Calu3 (cell line): Measurements from ENCODE around the gene GFM2. TPM values are rescaled to one million over a fixed set of nuclear protein-coding genes. Genes with fewer than 3 reads are reported as not detected.

Experiments used
- BruUV-seq: library from RNA; stranded (reverse); fragments of 400-500 nt; replicated peaks from 2 replicates; lab custom pipeline; 2021; lab: Mats Ljungman, UMichigan
- CTCF ChIA-PET: fragments of 300-600 bp; sonication (Branson Sonifier 250); formaldehyde crosslinking; loops from one replicate; lab custom pipeline; 2022; ENCODE audit warnings: antibody characterized with exemption; lab: Charles Lee
- DNase-seq: peaks from one replicate; pipeline ENCODE4 v3.0.0; 2022
- H3K27ac Mint-ChIP-seq: one replicate; pipeline ENCODE4 v1.8.0; 2022; ENCODE audit warnings: mixed read lengths; ENCODE audit not compliant: unreplicated experiment
- H3K27me3 Mint-ChIP-seq: one replicate; pipeline ENCODE4 v1.8.0; 2022; ENCODE audit warnings: mixed read lengths; ENCODE audit not compliant: unreplicated experiment
- H3K36me3 Mint-ChIP-seq: one replicate; pipeline ENCODE4 v1.8.0; 2022; ENCODE audit warnings: mild to moderate bottlenecking, moderate library complexity, mixed read lengths; ENCODE audit not compliant: insufficient read depth, unreplicated experiment
- H3K4me1 Mint-ChIP-seq: one replicate; pipeline ENCODE4 v1.8.0; 2022; ENCODE audit warnings: mild to moderate bottlenecking, low read depth, mixed read lengths; ENCODE audit not compliant: unreplicated experiment
- H3K4me3 Mint-ChIP-seq: one replicate; pipeline ENCODE4 v1.8.0; 2022; ENCODE audit warnings: mild to moderate bottlenecking, low read depth, moderate library complexity, mixed read lengths; ENCODE audit not compliant: unreplicated experiment
- H3K9me3 Mint-ChIP-seq: one replicate; pipeline ENCODE4 v1.8.0; 2022; ENCODE audit warnings: low read depth, mixed read lengths; ENCODE audit not compliant: unreplicated experiment
- CTCF ChIP-seq: fragments of 200-600 bp; IDR thresholded peaks from one replicate; pipeline ENCODE4 v1.8.0; 2022; ENCODE audit warnings: antibody characterized with exemption; ENCODE audit not compliant: unreplicated experiment
- intact Hi-C: fragments of 100-400 bp; cut with micrococcal nuclease; formaldehyde crosslinking; loops from one replicate; pipeline ENCODE4 v1.10.0; 2022; ENCODE audit not compliant: unreplicated experiment
- total RNA-seq: library from RNA; stranded (reverse); gene quantifications from 2 replicates; pipeline ENCODE4 v1.2.3, GENCODE V29; 2022

Gene GFM2
- total RNA-seq, 1 experiment from 2014 or later, result 51.2 TPM

- no TSS peak for BruUV-seq
- Mint-ChIP-seq H3K4me1 (no peaks in the 10 kb centered on the region), H3K27ac (no peak overlapping the region), H3K27me3 (no peaks in the 10 kb centered on the region), H3K4me3 (no peak overlapping the region), H3K9me3 (peaks cover 6% of the 10 kb centered on the region), H3K36me3 (no peaks in the 10 kb centered on the region)
- intact Hi-C loops, result loop anchor here (1.0 kb wide), 1 partner anchor 246 kb away; no protein-coding TSS in a partner anchor
- peak; percentile 47 for TF ChIP-seq CTCF
- CTCF ChIA-PET, result no interaction called here
- DNase-seq, result no peak
Observed at GRCh38 chr5:74673011-74673790, 93.7 kb downstream of the GFM2 start.

- Mint-ChIP-seq H3K4me1 (no peaks in the 10 kb centered on the region), H3K27me3 (no peaks in the 10 kb centered on the region), H3K36me3 (no peaks in the 10 kb centered on the region), H3K9me3 (peaks cover 6% of the 10 kb centered on the region), H3K4me3 (no peak overlapping the region), H3K27ac (no peak overlapping the region)
- DNase-seq, result no peak
- CTCF ChIA-PET, result no interaction called here
- BruUV-seq, result no TSS peak
- no peak for TF ChIP-seq CTCF
- intact Hi-C loops, result no loop called here
Observed at GRCh38 chr5:74672215-74672877, 94.6 kb downstream of the GFM2 start.

Other genes starting within 250 kb of the GFM2 start
- 91.6 and 100 TPM in 2 replicates for gene ENC1, start 126.4 kb downstream of the GFM2 start, total RNA-seq
- 212 and 223 TPM in 2 replicates for gene HEXB, start 81.9 kb downstream of the GFM2 start, total RNA-seq
- 171 and 203 TPM in 2 replicates for gene NSA2, start 132 bp upstream of the GFM2 start, total RNA-seq
- gene FAM169A, start 99.3 kb upstream of the GFM2 start, total RNA-seq, result 13.4 and 14.1 TPM in 2 replicates